NB4 (cell line): ENCODE data around the gene IFT122.

Experiments
- DNase-seq: peaks from one replicate; pipeline ENCODE4 v3.0.0; 2010; ENCODE audit warnings: low read depth
- H3K4me3 ChIP-seq: one replicate; pipeline ENCODE4 v1.5.1; 2011; ENCODE audit warnings: mild to moderate bottlenecking, low read depth, low read length, moderate library complexity
- MYC ChIP-seq: IDR thresholded peaks from 2 replicates; pipeline ENCODE4 v1.6.1; 2011; ENCODE audit warnings: low read depth, low read length
- POLR2A ChIP-seq: IDR thresholded peaks from 2 replicates; pipeline ENCODE4 v1.6.1; 2011; ENCODE audit warnings: mild to moderate bottlenecking; ENCODE audit not compliant: insufficient read length; ENCODE audit errors: extremely low read depth
- TF ChIP-seq, protein P1 (sequence below): IDR thresholded peaks from 2 replicates; pipeline ENCODE4 v1.6.1; 2011; ENCODE audit warnings: low read depth, low read length
- TF ChIP-seq, protein P2 (sequence below): IDR thresholded peaks from one replicate; pipeline ENCODE4 v1.5.1; 2012; ENCODE audit warnings: low read depth, low read length

IFT122 gene

DNA sequence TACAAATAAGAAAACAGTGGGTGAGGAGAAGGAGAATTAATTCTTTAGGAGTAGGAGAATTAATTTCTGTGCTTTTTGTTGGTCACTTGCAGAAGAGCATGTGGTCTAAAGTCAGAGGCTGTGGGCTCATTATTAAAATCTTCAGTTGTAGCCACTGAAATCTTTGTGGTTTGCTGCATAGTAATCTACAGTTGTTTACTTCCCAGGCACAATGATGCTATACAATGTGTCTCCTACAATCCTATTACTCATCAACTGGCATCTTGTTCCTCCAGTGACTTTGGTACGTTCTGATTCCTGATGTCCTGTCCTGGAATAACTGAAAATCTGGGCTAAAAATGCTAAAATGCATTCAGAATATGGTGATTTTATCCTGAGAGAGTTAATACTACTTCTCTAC is 21.0 kb downstream of the IFT122 start:
- no peak overlapping the region for H3K4me3 ChIP-seq
- no peak for DNase-seq
- no peak for TF ChIP-seq MYC
- TF ChIP-seq POLR2A = no peak
- TF ChIP-seq, protein P1, sequence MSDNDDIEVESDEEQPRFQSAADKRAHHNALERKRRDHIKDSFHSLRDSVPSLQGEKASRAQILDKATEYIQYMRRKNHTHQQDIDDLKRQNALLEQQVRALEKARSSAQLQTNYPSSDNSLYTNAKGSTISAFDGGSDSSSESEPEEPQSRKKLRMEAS = no peak
- TF ChIP-seq, protein P2, sequence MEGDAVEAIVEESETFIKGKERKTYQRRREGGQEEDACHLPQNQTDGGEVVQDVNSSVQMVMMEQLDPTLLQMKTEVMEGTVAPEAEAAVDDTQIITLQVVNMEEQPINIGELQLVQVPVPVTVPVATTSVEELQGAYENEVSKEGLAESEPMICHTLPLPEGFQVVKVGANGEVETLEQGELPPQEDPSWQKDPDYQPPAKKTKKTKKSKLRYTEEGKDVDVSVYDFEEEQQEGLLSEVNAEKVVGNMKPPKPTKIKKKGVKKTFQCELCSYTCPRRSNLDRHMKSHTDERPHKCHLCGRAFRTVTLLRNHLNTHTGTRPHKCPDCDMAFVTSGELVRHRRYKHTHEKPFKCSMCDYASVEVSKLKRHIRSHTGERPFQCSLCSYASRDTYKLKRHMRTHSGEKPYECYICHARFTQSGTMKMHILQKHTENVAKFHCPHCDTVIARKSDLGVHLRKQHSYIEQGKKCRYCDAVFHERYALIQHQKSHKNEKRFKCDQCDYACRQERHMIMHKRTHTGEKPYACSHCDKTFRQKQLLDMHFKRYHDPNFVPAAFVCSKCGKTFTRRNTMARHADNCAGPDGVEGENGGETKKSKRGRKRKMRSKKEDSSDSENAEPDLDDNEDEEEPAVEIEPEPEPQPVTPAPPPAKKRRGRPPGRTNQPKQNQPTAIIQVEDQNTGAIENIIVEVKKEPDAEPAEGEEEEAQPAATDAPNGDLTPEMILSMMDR = no peak

DNA sequence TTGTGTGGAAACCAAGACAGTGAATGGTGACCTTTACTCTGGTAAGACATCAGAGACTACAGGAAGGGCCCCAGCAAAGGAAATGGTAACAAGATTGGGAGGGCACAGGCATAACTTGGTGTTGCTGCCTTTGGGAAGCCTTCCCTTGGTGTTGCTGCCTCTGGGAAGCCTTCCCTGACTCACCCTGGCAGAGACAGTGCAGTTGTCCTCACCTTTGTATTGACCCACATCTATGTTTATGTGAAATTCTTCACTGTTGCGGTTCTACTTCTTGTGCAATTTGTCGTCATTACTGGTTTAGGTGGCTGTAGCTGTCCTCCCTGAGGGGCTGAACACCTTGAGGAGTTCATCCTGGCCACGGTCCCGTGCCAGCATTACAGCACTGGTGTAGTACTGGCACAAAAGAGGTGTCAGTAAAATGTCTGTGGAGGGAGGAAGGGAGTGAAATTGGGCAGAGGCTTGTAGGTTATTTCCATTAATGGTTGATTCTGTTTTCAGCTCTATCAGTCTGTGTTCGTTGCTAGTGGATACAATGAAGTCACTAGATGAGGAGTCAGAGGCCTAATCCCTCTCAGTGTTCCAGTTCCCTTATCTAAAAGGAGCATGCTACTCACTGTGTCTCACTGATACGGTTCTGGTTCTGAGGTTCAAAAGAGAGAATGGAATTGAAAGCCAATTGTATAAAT is 21.6 kb downstream of the IFT122 start:
- H3K4me3 ChIP-seq = no peak overlapping the region
- DNase-seq = no peak
- TF ChIP-seq, protein P1 = no peak
- TF ChIP-seq POLR2A (no peak), MYC (no peak)
- TF ChIP-seq, protein P2 = no peak

DNA sequence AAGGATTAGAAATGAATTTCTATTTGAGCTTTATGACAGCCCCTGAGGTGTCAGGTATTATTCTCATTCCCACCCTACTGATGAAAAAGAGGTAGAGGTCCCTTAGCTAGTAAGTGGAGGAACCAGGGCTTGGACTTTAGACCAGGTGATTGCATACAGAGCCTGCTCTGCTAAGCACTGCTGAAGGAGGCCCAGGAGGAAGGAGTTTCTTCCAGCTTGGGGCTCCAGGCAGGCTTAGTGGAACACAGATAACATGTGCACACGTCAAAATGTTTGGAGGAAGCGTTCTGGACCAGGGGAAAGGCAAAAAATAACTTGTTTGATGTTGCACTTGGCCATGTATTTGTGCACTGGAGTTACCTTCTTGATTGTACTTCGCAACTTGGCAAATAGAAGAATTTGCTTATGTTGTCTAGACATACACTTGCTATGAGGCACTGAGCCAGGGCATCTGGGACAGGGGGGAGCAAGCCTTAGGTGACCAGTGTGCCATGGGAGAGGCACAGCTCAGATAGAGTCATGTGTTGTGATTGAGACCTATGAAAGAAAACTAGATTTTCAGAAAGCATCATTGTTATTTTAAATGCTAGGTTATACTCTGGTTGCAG is 22.4 kb downstream of the IFT122 start:
- no peak overlapping the region for H3K4me3 ChIP-seq
- TF ChIP-seq POLR2A (no peak), MYC (no peak)
- TF ChIP-seq, protein P2 = no peak
- TF ChIP-seq, protein P1 = no peak

GRCh38 chr3:129463094-129463493 is 23.1 kb downstream of the IFT122 start:
- no peak overlapping the region for H3K4me3 ChIP-seq
- no peak for DNase-seq
- TF ChIP-seq POLR2A = no peak
- TF ChIP-seq, protein P1 = no peak
- TF ChIP-seq, protein P2 = no peak

More for the DNA sequence above, 22.4 kb downstream of the IFT122 start:
- DNase-seq = no peak

DNA sequence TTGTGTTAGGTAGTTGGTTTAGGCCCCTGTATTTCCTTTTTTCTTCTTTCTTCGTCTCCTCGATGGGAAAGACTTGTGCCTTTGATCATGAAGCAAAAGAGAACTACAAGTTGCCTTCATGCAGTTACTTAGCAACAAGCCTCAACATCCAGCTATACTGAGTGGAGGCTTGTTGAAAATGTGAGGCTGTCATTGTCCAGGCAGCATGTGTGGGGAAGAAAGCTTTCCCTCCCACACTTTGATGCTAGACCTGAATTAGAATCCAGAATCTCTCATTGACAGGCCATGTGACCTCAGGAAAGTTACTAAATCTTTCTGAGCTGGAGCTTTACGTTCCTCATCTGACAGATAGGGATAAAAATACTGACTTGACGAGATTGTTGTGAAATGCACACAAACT is 23.7 kb downstream of the IFT122 start:
- no peak for DNase-seq
- no peak overlapping the region for H3K4me3 ChIP-seq
- TF ChIP-seq POLR2A (no peak), MYC (no peak)
- TF ChIP-seq, protein P1 = no peak
- TF ChIP-seq, protein P2 = no peak
